ENCODE data around the gene LIMA1. TPM values are rescaled to one million over a fixed set of nuclear protein-coding genes. Genes with fewer than 3 reads are reported as not detected.

The LIMA1 gene
- total RNA-seq, 2 donors from 2014 or later: 20.1 to 26.0 TPM

DNA sequence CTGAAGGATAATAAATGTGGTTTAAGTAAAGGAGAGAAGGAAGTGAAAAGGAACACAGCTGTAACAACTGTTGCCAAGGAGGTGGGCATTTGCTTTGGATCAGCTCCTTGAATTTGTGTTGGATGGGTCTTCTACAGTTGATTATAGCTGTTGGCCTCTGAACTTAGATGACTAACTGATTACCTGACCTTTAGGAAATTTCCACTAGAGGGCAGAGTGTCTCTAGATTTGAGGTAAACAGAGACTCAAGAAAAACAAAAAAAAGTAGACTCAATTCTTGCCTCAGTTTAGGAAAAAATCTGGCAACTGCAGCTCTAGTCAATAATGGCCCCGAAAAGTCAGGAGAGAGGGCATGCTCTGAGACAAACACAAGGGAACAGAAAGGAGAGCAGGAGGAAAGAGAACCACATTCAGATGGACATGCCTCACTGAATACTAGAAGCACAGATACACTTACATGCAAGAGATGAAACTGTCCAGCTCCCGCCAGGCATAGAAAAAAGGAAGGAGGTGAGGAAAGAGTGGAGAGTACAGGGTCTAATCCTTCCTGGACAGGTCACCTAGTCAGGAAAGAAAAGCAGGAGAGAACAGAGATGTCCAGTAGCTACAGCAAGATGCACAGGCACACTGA, 150.7 kb downstream of the LIMA1 start:
- Histone ChIP-seq H3K9ac (ENCODE audit: extremely low read depth, low read length, poor library complexity, severe bottlenecking) (no peak overlapping the region), H3K4me3 (ENCODE audit: low read length) (no peak overlapping the region), H3K36me3 (ENCODE audit: control insufficient read depth, insufficient read depth, low read length) (peaks cover 83% of the 10 kb centered on the region), H3K27ac (ENCODE audit: low read depth, low read length) (no peak overlapping the region), H3K27me3 (ENCODE audit: control insufficient read depth, insufficient read depth, low read length, poor library complexity, severe bottlenecking) (no peaks in the 10 kb centered on the region), H3K9me3 (ENCODE audit: control insufficient read depth, low read length) (no peaks in the 10 kb centered on the region), H3K4me1 (ENCODE audit: control insufficient read depth, insufficient read depth, low read length) (no peaks in the 10 kb centered on the region)
- TF ChIP-seq, protein P1, sequence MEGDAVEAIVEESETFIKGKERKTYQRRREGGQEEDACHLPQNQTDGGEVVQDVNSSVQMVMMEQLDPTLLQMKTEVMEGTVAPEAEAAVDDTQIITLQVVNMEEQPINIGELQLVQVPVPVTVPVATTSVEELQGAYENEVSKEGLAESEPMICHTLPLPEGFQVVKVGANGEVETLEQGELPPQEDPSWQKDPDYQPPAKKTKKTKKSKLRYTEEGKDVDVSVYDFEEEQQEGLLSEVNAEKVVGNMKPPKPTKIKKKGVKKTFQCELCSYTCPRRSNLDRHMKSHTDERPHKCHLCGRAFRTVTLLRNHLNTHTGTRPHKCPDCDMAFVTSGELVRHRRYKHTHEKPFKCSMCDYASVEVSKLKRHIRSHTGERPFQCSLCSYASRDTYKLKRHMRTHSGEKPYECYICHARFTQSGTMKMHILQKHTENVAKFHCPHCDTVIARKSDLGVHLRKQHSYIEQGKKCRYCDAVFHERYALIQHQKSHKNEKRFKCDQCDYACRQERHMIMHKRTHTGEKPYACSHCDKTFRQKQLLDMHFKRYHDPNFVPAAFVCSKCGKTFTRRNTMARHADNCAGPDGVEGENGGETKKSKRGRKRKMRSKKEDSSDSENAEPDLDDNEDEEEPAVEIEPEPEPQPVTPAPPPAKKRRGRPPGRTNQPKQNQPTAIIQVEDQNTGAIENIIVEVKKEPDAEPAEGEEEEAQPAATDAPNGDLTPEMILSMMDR (conservative IDR thresholded peaks at IDR 0.05): peak; percentile 82
- H3K36me3 Mint-ChIP-seq (ENCODE audit: low read depth): peaks cover 65% of the 10 kb centered on the region
- no peaks in the 10 kb centered on the region for H3K27me3 Mint-ChIP-seq (ENCODE audit: insufficient read depth)
- 82 to 92% methylated on average over 1 to 2 of the region's 2 CpGs for WGBS, 2 experiments (ENCODE audit: insufficient coverage in 1 of 2, insufficient read length in 1 of 2)
- H3K9me3 Mint-ChIP-seq: no peaks in the 10 kb centered on the region
- H3K4me3 Mint-ChIP-seq: no peak overlapping the region
- H3K4me1 Mint-ChIP-seq: no peaks in the 10 kb centered on the region
- H3K27ac Mint-ChIP-seq: no peak overlapping the region
- no peak for DNase-seq

DNA sequence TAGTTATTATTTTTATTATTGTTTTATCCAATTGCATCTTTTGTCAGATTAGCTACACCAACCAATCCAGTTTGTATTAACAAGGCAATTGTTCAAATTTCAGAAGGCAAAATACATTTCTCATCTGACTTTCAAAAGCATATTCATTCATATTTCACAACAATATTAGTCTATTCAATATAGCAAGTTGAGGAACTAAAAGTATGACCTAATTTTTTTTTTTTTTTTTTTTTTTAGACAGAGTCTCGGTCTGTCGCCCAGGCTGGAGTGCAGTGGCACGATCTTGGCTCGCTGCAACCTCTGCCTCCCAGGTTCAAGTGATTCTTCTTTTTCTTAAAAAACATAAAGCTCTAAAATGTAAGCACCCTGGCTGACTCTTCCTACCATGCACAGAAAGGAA, 154.0 kb downstream of the LIMA1 start:
- H3K27me3 Mint-ChIP-seq (ENCODE audit: insufficient read depth): no peaks in the 10 kb centered on the region
- no peaks in the 10 kb centered on the region for H3K9me3 ChIP-seq (ENCODE audit: control insufficient read depth, low read length)
- H3K4me3 Mint-ChIP-seq: no peak overlapping the region
- no peak overlapping the region for H3K27ac ChIP-seq (ENCODE audit: low read depth, low read length)
- no peaks in the 10 kb centered on the region for H3K4me1 Mint-ChIP-seq
- DNase-seq: no peak
- H3K27me3 ChIP-seq (ENCODE audit: control insufficient read depth, insufficient read depth, low read length, poor library complexity, severe bottlenecking): no peaks in the 10 kb centered on the region
- TF ChIP-seq, protein P1 (conservative IDR thresholded peaks at IDR 0.05): no peak
- H3K27ac Mint-ChIP-seq: no peak overlapping the region
- peaks cover 63% of the 10 kb centered on the region for H3K36me3 ChIP-seq (ENCODE audit: control insufficient read depth, insufficient read depth, low read length)
- H3K4me1 ChIP-seq (ENCODE audit: control insufficient read depth, insufficient read depth, low read length): no peaks in the 10 kb centered on the region
- no peaks in the 10 kb centered on the region for H3K9me3 Mint-ChIP-seq
- H3K9ac ChIP-seq (ENCODE audit: extremely low read depth, low read length, poor library complexity, severe bottlenecking): no peak overlapping the region
- 93 to 94% methylated on average over 4 of the region's 4 CpGs for WGBS, 2 experiments (ENCODE audit: insufficient coverage in 1 of 2, insufficient read length in 1 of 2)
- H3K36me3 Mint-ChIP-seq (ENCODE audit: low read depth): peaks cover 52% of the 10 kb centered on the region
- H3K4me3 ChIP-seq (ENCODE audit: low read length): no peak overlapping the region

DNA sequence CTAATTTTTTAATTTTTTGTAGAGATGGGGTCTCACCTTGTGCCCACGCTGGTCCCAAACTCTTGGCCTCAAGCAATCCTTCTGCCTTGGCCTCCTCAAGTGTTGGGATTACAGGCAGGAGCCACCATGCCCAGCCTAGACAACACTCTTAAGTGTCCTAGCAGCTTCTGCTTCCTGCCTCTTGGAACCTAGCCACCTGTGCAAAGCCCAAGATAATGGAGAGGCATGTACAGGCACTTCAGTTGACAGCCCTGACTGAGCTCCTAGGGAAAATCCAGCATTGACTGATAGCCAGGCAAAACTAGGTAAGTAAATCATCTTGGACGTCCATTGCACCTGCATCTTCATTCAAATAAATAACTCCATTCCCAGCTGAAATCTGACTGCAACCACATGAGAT, 155.8 kb downstream of the LIMA1 start:
- DNase-seq: no peak
- no peak overlapping the region for H3K9ac ChIP-seq (ENCODE audit: extremely low read depth, low read length, poor library complexity, severe bottlenecking)
- H3K9me3 ChIP-seq (ENCODE audit: control insufficient read depth, low read length): no peaks in the 10 kb centered on the region
- peaks cover 47% of the 10 kb centered on the region for H3K36me3 Mint-ChIP-seq (ENCODE audit: low read depth)
- no peaks in the 10 kb centered on the region for H3K4me1 Mint-ChIP-seq
- H3K9me3 Mint-ChIP-seq: no peaks in the 10 kb centered on the region
- TF ChIP-seq, protein P1 (conservative IDR thresholded peaks at IDR 0.05): no peak
- H3K27ac Mint-ChIP-seq: no peak overlapping the region
- H3K27me3 ChIP-seq (ENCODE audit: control insufficient read depth, insufficient read depth, low read length, poor library complexity, severe bottlenecking): no peaks in the 10 kb centered on the region
- 89 to 96% methylated on average over 1 to 2 of the region's 2 CpGs for WGBS, 2 experiments (ENCODE audit: insufficient coverage in 1 of 2, insufficient read length in 1 of 2)
- no peaks in the 10 kb centered on the region for H3K4me1 ChIP-seq (ENCODE audit: control insufficient read depth, insufficient read depth, low read length)
- no peak overlapping the region for H3K27ac ChIP-seq (ENCODE audit: low read depth, low read length)
- H3K36me3 ChIP-seq (ENCODE audit: control insufficient read depth, insufficient read depth, low read length): peaks cover 48% of the 10 kb centered on the region
- no peak overlapping the region for H3K4me3 ChIP-seq (ENCODE audit: low read length)
- no peak overlapping the region for H3K4me3 Mint-ChIP-seq
- no peaks in the 10 kb centered on the region for H3K27me3 Mint-ChIP-seq (ENCODE audit: insufficient read depth)

Small RNA genes lying within 50 kb of the gene (microRNA-seq; reads per million reads assigned to microRNA genes)
- not detected for gene MIR1293 (ENCODE audit: borderline microRNAs expressed)

Other genes starting within 250 kb of the LIMA1 start
- 1 to 10 TPM; 4.2 to 5.2 TPM for gene ASIC1, start 225.9 kb downstream of the LIMA1 start, total RNA-seq
- 100 to 1,000 TPM; 118 to 125 TPM for gene SMARCD1, start 198.2 kb downstream of the LIMA1 start, total RNA-seq
- gene GPD1, start 179.5 kb downstream of the LIMA1 start, total RNA-seq: 1 to 10 TPM in 1 of 2 donors, under 1 TPM in 1; 0.93 to 1.1 TPM
- gene COX14, start 171.3 kb downstream of the LIMA1 start, total RNA-seq: 10 to 100 TPM; 26.0 to 26.7 TPM
- gene CERS5, start 116.2 kb downstream of the LIMA1 start, total RNA-seq: 10 to 100 TPM; 59.7 to 65.5 TPM
- not detected for gene FAM186A, start 113.1 kb upstream of the LIMA1 start, total RNA-seq
- 100 to 1,000 TPM in 1 of 2 donors, 10 to 100 TPM in 1; 91.7 to 106 TPM for gene LARP4, start 117.4 kb upstream of the LIMA1 start, total RNA-seq
- gene DIP2B, start 221.5 kb upstream of the LIMA1 start, total RNA-seq: 10 to 100 TPM; 20.6 to 21.3 TPM